ENCODE measurements around the gene INPPL1.

Gene INPPL1

GRCh38 chr11:72238492-72239312 lies 14.1 kb downstream of the INPPL1 start:
- no peak for ATAC-seq (ENCODE audit: insufficient read depth, low read depth)
- Histone ChIP-seq H3K4me2 (ENCODE audit: insufficient read depth, low read length) (no peak overlapping the region), H3K36me3 (ENCODE audit: insufficient read depth, low read length) (peaks cover 48% of the 10 kb centered on the region), H3K4me3 (ENCODE audit: low read depth in 1 of 2, low read length in 2 of 2) (no peak overlapping the region), H2AFZ (ENCODE audit: low read depth, low read length) (no peak overlapping the region), H3K79me2 (ENCODE audit: insufficient read depth, low read length) (no peaks in the 10 kb centered on the region), H3K9me3 (ENCODE audit: insufficient read depth, low read length, severe bottlenecking) (no peaks in the 10 kb centered on the region), H4K20me1 (ENCODE audit: insufficient read depth, low read length) (peaks cover 16% of the 10 kb centered on the region; the same call in 1 of the 2 replicates), H3K4me1 (ENCODE audit: insufficient read depth, low read length) (no peaks in the 10 kb centered on the region), H3K9ac (ENCODE audit: low read depth, low read length) (no peak overlapping the region), H3K27me3 (ENCODE audit: insufficient read depth, low read length, poor library complexity) (no peaks in the 10 kb centered on the region), H3K27ac (ENCODE audit: low read length) (no peak overlapping the region)
- DNase-seq: no peak
- TF ChIP-seq, protein P1, sequence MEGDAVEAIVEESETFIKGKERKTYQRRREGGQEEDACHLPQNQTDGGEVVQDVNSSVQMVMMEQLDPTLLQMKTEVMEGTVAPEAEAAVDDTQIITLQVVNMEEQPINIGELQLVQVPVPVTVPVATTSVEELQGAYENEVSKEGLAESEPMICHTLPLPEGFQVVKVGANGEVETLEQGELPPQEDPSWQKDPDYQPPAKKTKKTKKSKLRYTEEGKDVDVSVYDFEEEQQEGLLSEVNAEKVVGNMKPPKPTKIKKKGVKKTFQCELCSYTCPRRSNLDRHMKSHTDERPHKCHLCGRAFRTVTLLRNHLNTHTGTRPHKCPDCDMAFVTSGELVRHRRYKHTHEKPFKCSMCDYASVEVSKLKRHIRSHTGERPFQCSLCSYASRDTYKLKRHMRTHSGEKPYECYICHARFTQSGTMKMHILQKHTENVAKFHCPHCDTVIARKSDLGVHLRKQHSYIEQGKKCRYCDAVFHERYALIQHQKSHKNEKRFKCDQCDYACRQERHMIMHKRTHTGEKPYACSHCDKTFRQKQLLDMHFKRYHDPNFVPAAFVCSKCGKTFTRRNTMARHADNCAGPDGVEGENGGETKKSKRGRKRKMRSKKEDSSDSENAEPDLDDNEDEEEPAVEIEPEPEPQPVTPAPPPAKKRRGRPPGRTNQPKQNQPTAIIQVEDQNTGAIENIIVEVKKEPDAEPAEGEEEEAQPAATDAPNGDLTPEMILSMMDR (IDR thresholded peaks at IDR 0.05; ENCODE audit: borderline replicate concordance, extremely low read depth, low read length, poor library complexity, severe bottlenecking): no peak
- TF ChIP-seq EZH2 (IDR thresholded peaks at IDR 0.05; ENCODE audit: borderline replicate concordance, low read depth, low read length, severe bottlenecking): no peak

DNA sequence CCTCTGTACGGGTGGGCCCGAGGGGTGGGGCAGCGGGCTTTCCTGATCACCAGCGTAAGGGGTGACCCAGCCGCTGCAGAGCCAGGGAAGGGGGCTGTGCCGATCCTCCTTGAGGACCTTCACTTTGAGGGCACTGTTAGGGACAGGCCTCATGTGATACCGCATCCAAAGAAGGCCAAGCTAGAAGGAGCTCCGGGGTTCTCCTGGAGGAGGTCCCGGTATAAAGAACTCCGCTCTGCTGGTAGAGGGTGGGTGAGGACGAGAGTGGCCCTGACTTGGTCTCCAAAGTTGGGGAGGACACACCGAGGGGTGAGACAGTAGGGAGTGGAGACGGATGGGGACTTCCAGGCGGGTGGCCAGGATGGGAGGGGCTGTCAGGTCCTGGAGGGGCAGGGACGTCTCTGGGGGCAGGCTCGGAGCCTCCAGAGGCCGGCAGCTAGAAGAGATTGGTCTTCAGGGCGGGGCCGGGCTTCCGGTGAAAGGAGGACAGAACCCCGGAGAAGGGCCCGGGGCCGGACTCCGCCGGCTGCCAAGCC lies 14.8 kb downstream of the INPPL1 start:
- Histone ChIP-seq H4K20me1 (ENCODE audit: insufficient read depth, low read length) (peaks cover 16% of the 10 kb centered on the region; the same call in 1 of the 2 replicates), H3K9me3 (ENCODE audit: insufficient read depth, low read length, severe bottlenecking) (no peaks in the 10 kb centered on the region), H3K4me3 (ENCODE audit: low read depth in 1 of 2, low read length in 2 of 2) (no peak overlapping the region), H3K27ac (ENCODE audit: low read length) (no peak overlapping the region), H2AFZ (ENCODE audit: low read depth, low read length) (no peak overlapping the region), H3K27me3 (ENCODE audit: insufficient read depth, low read length, poor library complexity) (no peaks in the 10 kb centered on the region), H3K4me1 (ENCODE audit: insufficient read depth, low read length) (no peaks in the 10 kb centered on the region), H3K4me2 (ENCODE audit: insufficient read depth, low read length) (no peak overlapping the region), H3K9ac (ENCODE audit: low read depth, low read length) (no peak overlapping the region), H3K36me3 (ENCODE audit: insufficient read depth, low read length) (peaks cover 42% of the 10 kb centered on the region), H3K79me2 (ENCODE audit: insufficient read depth, low read length) (no peaks in the 10 kb centered on the region)
- no peak for TF ChIP-seq EZH2 (IDR thresholded peaks at IDR 0.05; ENCODE audit: borderline replicate concordance, low read depth, low read length, severe bottlenecking)
- TF ChIP-seq, protein P1 (IDR thresholded peaks at IDR 0.05; ENCODE audit: borderline replicate concordance, extremely low read depth, low read length, poor library complexity, severe bottlenecking): no peak
- no peak for DNase-seq
- peak; percentile 22; the same call in 2 of the 3 replicates for ATAC-seq (ENCODE audit: insufficient read depth, low read depth)

GRCh38 chr11:72239849-72240460 lies 15.4 kb downstream of the INPPL1 start:
- Histone ChIP-seq H3K27ac (ENCODE audit: low read length) (no peak overlapping the region), H3K4me2 (ENCODE audit: insufficient read depth, low read length) (no peak overlapping the region), H3K4me3 (ENCODE audit: low read depth in 1 of 2, low read length in 2 of 2) (no peak overlapping the region), H3K36me3 (ENCODE audit: insufficient read depth, low read length) (peaks cover 36% of the 10 kb centered on the region), H3K9ac (ENCODE audit: low read depth, low read length) (no peak overlapping the region), H3K27me3 (ENCODE audit: insufficient read depth, low read length, poor library complexity) (no peaks in the 10 kb centered on the region), H3K79me2 (ENCODE audit: insufficient read depth, low read length) (no peaks in the 10 kb centered on the region), H4K20me1 (ENCODE audit: insufficient read depth, low read length) (peaks cover 16% of the 10 kb centered on the region; the same call in 1 of the 2 replicates), H2AFZ (ENCODE audit: low read depth, low read length) (no peak overlapping the region), H3K4me1 (ENCODE audit: insufficient read depth, low read length) (no peaks in the 10 kb centered on the region), H3K9me3 (ENCODE audit: insufficient read depth, low read length, severe bottlenecking) (no peaks in the 10 kb centered on the region)
- no peak for TF ChIP-seq EZH2 (IDR thresholded peaks at IDR 0.05; ENCODE audit: borderline replicate concordance, low read depth, low read length, severe bottlenecking)
- TF ChIP-seq, protein P1 (IDR thresholded peaks at IDR 0.05; ENCODE audit: borderline replicate concordance, extremely low read depth, low read length, poor library complexity, severe bottlenecking): no peak
- DNase-seq (no peak), ATAC-seq (ENCODE audit: insufficient read depth, low read depth) (0 out of 3 replicates have a peak, but pooled peaks have one; percentile 3)
